Cardiac septum (tissue), 1 donor: Measurements from ENCODE around the gene ZNF189. TPM values are rescaled to one million over a fixed set of nuclear protein-coding genes. Genes with fewer than 3 reads are reported as not detected.

Source experiments
- DNase-seq: peaks from one replicate; pipeline ENCODE4 v3.0.0-alpha.2; 2020; ENCODE audit warnings: low spot score
- intact Hi-C: fragments of 100-400 bp; cut with DNase I; formaldehyde crosslinking; loops from one replicate; pipeline ENCODE4 v1.14.0; 2022
- long read RNA-seq: library from polyadenylated mRNA; unstranded; transcript quantifications from one replicate; pipeline ENCODE4 v2.0.0, GENCODE V29; 2021
- total RNA-seq: library from RNA; stranded (reverse); fragmentation: NEBNext Ultra II Directional; extraction: Animal tissue kit (Norgen Biotek cat#: 25700); gene quantifications from one replicate; pipeline ENCODE4 v1.2.1, GENCODE V29; 2021
- donor health status: DM: no; HTN: no; CAD: no.

Gene ZNF189
- total RNA-seq, result 18.8 TPM
- long read RNA-seq, result 0 reads

DNA sequence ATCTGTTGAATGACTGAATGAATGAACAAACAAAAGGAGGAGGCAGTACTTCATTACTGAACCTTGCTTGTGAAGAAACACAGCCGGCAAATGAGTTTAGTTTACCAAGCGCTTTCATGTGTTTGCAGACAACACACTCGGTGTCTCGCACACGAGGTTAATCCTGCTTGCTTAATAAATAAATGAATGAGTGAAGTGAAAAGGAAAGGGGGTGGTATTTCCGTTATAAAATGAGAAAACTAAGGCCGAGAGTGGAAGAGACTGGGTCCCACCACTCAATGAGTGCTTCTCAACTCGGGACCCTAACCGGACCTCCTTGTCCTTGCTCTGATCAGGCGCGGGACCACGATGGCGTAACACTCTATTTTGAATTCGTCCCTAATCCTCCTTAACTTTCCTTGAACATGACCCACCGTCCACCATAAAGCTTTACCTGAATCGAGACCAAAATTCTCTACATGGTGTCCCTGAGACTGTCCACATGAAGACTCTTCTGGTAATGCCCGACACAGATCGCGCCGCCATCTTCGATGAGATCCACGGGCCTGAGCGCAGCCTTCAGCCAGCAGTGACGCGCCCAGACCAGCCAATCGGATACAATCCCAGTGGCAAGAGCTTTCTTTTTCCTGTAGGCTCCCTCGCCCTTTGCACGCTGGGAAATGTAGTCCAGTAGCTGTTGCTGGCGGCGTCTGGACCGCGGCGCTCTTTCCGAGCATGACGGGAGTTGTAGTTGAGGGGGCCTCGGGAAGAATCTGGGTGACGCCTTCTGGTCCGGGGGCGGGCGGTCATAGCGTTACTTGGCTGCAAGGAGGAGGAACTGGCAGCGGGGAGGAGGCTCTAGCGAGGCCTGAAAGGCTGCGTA, at the start of gene ZNF189, which contains the start of gene MRPL50:
Gene ZNF189 (plus strand): TSS at position 784 of the 862 bp plus-strand sequence. CDS start 306 bp downstream, outside the sequence.
Gene MRPL50 (minus strand): TSS at position 551 of the 862 bp plus-strand sequence. CDS start 26 bp downstream, at position 525.
- peak; percentile 99 for DNase-seq
- intact Hi-C loops, result loop anchor here (5.0 kb wide), 1 partner anchor 134 kb away; the partner anchor contains the start of gene RNF20

DNA sequence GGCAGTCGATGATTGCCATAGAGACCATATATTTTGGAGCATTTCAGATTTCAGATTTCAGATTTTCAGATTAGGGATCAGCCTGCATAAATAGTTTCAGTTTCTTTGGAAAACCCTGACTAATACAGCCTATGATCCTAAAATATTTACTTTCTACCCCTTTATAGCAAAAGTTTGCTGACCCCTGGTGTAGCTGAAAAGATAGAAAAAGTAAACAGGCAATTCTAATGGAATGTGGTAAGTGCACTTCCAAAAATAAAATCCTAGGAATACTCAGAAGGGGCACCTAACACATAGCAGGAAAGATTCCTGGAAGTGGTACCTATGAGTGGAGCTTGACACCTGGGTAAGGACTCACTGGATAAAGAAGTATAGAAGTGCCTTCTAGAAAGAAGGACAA, 48.4 kb upstream of the ZNF189 start:
- intact Hi-C loops, result no loop called here
- DNase-seq, result no peak

DNA sequence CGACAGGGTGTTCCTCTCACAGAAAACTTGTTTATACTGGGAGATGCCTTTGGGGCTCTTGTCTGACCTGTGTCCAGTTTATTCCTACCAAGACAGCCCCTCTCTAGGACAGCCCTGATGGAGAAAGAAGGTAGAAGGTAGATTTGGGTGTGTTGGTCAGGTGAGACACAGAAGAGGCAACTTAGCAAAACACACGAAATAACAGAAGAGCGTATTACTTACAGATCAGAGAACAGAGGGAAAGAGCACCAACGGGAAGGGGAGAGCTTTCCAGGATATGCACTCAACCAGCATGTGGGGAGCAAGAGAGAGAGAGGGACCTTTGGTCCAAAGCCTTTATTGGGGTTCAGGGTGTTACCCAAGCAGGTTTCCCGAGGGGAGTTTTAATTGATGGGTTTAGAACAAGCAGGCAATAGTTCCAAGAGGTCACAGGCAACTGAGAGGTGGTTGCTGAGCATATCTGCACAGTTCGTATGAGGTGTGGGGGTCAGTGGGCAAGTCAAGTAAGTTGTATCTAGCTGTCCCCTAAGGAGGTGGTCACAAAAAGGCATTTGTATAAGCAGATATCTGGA, 45.7 kb upstream of the ZNF189 start:
- DNase-seq, result no peak
- intact Hi-C loops, result no loop called here

DNA sequence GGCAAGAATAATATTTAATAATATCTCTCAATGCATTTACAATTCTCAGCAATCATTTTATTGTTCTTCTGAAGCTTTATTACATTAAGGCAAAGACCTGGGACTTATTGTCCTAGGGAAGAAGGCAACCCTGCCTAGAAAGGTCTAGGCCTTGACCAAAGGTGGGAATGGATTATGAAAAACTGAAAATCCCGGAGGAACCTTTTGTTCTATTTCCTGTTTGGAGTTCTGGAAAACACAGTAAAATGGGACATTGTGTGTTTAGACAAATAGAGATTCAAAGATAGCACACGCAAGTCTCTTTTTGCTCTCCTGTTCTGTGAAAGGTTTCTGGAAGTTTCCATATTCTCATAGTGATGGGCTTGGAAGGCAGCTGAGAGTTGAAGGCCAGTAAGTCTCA, 45.0 kb upstream of the ZNF189 start:
- intact Hi-C loops, result no loop called here
- no peak for DNase-seq

DNA sequence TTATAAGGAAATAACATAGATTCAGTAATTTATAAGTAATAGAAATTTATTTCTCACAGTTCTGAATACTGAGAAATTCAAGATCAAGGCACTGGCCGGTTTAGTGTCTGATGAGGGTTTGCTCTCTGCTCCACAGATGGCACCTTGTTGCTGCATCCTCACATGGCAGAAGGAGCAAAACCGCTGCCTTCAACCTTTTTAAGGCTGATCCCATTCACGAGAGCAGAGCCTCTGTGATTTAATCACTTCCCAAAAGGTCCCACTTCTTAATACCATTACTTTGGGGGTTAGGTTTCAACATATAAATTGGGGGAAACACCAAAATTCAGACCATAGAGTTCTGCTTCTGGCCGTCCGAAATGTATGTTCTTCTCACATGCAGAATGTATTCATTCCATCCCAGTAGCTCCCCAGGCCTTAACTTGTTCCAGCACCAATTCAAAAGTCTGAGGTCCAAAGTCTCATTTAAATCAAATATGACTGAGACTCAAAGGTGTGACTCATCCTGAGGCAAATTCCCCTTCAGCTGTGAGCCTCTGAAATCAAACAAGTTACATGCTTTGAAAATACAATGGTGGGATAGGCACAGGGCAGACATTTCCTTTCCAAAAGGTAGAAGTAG, 44.4 kb upstream of the ZNF189 start:
- DNase-seq, result no peak
- intact Hi-C loops, result no loop called here

DNA sequence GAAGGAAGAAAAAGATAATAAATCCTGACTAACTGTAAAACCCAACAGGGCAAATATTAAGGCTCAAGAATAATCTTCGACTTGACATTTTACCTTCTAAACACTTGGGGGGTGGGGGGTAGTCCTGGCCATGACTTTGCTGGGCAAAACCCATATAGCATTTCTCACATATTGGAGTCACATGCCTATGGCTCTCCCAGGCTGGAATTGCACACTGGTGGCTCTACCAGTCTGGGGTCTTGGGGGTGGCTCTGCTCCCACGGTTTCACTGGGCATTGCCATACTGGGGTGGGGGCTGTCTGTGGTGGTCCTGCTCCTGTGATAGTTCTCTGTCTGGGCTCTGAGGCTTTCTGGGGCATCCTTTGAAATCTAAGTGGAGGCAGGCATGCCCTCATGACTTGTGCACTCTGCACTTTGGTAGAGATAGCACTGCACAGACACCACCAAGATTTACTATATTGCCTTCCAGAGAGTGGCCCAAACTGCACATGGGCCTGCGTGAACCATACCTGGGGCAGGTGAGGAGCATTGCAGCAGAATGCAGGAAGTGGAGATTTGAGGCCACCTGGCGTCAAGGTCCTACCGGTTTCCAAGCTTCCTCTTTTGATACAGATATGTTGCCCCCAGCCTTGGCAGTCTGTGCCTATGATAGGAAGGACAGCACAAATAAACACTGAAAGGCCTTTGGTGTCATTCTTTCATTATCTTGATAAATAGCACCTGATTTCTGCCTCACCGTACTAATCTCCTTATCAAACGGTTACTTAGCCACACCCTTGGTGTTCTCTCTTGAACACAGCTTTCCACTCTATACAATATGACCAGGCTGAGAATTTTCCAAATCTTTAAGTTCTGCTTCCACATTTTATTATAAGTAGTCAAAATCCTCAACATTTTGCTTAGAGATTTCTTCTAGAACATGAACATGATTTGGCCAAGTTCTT, 43.6 kb upstream of the ZNF189 start:
- no peak for DNase-seq
- intact Hi-C loops, result no loop called here

DNA sequence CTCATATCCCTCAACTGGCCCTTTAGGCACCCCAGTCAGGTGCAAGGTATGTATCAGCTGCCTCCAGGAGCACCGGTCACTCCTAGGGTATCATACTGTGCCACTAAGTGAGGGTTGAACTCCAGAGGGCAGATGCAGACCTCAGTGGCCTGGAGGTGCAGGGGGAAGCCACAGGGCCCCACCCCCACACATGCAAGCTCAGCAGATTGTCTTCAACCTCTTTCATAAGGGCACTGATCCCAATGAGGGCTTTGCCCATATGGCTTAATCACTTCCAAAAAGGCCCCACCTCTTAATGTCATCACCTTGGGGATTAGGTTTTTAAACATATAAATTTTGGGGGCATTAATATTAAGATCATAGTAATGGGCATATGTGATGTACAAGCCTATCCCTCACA, 42.0 kb upstream of the ZNF189 start:
- DNase-seq, result no peak
- intact Hi-C loops, result no loop called here

DNA sequence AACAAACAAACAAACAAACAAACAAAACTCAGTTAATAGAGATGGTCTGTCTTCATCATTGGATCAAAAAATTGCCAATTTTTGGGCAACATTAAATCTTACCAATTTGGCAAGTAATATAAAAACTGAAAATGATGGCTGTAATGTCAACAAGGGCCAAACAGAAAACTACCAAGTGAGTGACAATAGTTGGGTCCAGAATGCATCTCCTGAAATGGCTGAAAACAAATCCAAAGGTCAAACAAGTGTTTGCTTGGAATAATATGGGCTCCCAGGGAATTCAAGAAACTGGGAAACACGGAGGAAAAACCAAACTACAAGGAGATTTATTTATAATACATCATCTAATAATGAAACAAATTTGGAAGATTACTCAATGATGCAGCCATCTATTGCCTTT, 39.0 kb upstream of the ZNF189 start:
- no peak for DNase-seq
- intact Hi-C loops, result no loop called here

DNA sequence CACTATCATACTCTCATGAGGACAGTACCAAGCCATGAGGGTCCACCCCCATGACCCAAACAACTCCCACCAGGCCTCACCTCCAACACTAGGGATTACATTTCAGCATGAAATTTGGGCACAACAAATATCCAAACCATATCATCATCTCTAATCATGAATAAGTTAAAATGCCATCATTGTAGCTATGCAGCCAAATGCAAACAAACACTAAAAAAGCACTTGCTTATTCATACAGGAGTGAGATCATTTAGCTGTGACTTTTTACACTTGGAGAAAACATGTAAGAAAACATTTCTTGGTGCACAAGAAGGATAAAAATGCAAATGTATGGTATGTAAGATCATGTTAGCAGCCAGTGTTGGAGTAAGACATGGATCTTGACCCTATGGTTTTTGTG, 38.0 kb upstream of the ZNF189 start:
- intact Hi-C loops, result no loop called here
- DNase-seq, result no peak

DNA sequence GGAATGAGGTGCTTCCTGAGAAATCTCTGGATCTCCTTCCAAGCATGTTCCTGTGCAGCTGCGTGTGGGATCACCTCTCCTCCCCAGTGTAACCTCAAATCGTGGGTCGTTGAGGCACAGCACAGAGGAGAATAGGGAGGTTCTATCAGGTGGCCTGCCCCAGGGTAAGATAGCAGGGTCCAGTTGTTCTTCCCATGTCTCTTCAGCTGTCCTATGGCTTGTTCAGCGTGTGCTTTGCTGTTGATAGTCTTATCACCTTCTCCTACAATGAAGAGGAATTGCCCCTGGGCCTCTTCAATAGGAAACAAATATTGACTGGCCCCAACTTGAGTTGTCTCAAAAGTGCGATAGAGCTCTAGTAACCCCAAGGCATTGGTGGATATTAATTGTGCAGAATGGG, 36.2 kb upstream of the ZNF189 start:
- no peak for DNase-seq
- intact Hi-C loops, result no loop called here

DNA sequence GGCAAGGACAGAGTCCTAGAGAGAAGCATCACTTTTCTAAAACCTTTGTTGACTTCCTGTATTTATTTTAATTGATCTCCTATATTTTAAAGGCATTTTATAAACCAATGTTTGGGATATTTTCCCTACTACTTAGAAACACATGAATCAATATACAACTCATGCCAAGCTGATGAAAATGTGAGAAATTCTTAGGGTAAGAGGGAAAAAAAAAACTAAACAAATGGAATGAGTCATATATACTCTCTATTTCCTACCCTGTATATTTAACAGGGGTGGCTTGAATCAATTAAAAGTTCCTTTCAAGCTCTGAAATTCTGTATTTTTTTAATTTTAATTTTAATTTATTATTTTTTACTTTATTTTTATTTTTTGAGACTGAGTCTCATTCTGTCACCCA, 33.5 kb upstream of the ZNF189 start:
- no peak for DNase-seq
- intact Hi-C loops, result no loop called here

DNA sequence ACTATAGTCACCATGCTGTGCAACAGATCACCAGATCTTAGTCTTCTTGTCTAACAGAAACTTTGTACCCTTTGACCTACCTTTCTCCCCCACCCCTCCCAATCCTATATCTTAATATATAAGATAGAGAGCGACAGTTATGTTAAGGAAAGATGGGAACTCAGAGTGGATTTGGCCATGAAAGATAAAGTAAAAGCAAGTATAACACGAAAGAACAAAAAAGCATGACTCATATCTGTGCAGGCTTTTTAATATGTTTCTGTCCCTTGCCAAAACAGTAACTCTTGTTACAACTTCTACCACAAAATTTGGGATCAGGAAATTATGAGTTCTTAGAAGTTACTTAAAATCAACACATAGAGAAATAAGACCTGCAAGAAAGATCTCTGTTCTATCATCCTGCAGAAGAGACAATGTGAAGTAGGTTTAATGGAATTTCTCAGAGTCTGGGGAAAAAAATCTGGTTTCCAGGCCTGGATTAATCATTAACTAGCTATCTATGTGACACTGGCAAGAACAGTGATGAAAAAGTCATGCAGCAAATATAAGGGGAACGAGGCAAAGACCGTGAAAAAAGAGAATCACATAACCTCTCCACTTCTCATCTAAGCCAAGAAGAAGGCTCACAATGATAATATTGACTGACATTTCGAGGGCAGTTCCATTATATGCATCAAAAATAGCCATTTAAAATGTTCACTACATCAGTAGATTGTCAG, 32.5 kb upstream of the ZNF189 start:
- intact Hi-C loops, result no loop called here
- DNase-seq, result no peak

DNA sequence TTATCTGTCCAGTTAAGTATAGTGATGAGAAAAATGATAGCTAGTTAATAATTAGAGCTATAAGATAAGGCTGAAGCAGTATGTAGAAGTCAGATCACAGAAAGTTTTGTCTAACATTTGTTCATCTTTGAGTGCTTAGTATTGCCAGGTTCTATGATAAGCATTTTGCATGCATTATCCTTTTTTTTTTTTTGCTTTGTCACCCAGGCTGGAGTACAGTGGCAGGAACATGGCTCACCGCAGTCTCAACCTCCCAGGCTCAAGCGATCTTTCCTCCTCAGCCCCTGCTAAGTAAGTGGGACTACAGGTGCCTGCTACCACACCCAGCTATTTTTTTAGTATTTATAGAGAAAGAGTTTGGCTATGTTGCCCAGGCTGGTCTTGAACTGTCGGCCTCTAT, 31.3 kb upstream of the ZNF189 start:
- intact Hi-C loops, result no loop called here
- no peak for DNase-seq

DNA sequence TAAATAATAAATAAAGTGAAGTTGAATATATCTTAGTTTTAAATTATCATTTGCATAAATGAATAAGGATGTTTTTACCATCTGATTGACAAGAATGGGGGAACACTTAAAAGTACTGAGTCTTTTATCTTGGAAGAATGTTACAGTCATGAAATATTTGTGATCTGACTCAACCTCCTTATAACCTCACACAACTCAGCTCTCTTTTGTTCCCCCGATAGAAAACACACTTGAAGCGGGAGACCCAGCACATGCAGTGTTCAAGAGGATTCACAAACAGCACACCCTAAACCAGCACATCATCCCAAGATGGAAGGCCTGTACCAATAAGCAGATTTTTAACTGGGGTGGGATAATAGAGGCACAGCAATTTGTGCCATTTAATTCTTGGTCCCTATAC, 29.4 kb upstream of the ZNF189 start:
- no peak for DNase-seq
- intact Hi-C loops, result no loop called here

DNA sequence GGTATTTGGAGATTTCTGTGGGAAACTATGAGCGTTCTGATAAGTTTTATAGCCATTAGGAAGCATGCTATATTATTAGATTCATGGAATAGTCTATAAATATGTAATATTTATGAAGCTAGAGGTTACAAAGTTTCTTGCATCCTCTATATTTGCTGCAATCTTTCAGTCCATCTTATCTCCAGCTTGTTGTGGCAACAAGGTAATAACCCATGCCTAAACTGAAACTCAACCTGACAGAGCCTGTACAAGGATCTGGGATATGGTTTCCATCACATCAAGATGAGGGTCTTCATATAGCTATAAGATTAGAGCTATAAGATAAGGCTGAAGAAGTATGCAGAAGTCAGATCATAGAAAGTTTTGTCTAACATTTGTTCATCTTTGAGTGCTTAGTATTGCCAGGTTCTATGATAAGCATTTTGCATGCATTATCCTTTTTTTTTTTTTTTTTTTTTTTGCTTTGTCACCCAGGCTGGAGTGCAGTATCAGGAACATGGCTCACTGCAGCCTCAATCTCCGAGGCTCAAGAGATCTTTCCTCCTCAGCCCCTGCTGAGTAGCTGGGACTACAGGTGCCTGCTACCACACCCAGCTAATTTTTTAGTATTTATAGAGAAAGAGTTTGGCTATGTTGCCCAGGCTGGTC, 28.6 kb upstream of the ZNF189 start:
- DNase-seq, result no peak
- intact Hi-C loops, result no loop called here

DNA sequence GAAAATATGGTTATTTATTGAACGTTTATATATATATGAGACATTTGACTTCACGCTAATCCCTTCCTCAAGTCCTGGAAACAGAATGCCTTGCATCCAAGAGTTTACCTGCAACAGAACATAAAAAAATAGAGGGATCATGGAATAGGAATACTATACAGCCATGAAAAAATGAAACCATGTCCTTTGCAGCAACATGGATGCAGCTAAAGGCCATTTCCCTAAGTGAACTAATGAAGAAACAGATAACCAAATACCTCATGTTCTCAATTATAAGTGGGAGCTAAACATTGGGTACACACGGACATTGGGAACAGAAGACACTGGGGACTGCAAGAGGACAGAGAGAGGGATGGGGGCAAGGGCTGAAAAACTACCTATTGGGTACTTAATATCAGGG, 26.8 kb upstream of the ZNF189 start:
- no peak for DNase-seq
- intact Hi-C loops, result no loop called here

DNA sequence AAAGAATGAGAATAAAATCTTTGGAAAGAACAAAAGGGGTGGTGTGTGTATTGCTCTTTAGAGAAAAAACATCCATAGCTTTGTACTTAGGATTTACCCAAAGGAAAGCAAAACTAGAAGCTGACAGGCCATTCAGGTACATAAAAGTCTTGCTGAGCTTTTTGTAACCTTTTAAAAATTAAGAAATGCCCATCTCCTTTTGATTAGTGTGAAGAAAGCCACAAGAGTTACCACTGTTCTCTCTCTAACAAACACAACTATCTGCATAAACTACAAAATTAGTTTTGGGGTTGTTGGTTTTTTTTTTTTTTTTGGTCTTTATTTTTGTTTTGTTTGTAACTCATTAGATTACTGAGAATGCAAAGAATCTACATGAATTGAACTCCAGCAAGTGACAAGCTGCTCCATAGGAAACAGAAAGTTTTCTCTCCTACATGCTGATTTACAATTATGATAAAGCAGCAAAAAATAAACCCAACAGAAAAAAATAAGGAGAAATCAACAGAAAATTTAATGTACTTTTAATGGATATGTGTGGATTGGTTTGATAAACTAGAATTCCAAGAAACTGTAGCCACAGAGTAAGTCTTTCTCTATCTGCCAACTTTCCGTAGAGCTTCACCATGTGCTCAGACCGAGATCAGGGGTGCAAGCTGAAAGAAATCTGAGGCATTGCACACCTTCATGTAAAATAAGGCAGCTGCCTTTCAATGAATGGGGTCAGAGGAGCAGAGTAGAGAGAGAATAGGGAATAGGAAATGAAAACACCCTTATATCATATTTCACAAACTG, 26.1 kb upstream of the ZNF189 start:
- DNase-seq, result no peak
- intact Hi-C loops, result no loop called here

DNA sequence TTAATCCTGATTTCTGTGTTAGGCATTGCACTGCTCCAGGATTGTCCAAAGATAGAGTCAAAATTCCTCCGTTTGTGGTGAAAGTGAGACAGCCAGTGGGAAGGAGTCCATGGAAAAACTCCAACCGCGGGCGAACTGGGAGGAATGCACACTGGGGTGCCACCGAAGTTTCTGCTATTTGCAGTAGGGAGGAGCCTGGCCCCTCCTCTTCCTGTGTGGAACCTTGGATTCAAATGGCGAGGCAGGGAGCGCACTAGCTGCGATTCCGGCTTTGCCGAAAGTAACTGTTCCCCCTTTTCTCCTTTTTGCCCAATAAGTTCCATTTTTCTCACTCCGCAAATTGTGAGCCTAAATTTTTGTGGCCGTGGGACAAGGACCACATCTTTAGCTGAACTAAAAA, 23.1 kb upstream of the ZNF189 start:
- intact Hi-C loops, result no loop called here
- no peak for DNase-seq
